Measurements from ENCODE around the gene SLC26A9.

SLC26A9 gene, protein sequence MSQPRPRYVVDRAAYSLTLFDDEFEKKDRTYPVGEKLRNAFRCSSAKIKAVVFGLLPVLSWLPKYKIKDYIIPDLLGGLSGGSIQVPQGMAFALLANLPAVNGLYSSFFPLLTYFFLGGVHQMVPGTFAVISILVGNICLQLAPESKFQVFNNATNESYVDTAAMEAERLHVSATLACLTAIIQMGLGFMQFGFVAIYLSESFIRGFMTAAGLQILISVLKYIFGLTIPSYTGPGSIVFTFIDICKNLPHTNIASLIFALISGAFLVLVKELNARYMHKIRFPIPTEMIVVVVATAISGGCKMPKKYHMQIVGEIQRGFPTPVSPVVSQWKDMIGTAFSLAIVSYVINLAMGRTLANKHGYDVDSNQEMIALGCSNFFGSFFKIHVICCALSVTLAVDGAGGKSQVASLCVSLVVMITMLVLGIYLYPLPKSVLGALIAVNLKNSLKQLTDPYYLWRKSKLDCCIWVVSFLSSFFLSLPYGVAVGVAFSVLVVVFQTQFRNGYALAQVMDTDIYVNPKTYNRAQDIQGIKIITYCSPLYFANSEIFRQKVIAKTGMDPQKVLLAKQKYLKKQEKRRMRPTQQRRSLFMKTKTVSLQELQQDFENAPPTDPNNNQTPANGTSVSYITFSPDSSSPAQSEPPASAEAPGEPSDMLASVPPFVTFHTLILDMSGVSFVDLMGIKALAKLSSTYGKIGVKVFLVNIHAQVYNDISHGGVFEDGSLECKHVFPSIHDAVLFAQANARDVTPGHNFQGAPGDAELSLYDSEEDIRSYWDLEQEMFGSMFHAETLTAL

GRCh38 chr1:205943245-205943644 lies at the start of gene SLC26A9:
Gene SLC26A9 (minus strand): TSS chr1:205943456. CDS start chr1:205935820, 7,636 bp downstream.
- Mint-ChIP-seq H3K4me1 (no peaks in the 10 kb centered on the region), H3K27ac (ENCODE audit: low read depth) (no peak within 1 kb of the TSS), H3K27me3 (peaks cover 96% of the 10 kb centered on the region), H3K4me3 (no peak within 1 kb of the TSS), H3K9me3 (no peaks in the 10 kb centered on the region), H3K36me3 (ENCODE audit: insufficient read depth) (peaks cover 2% of the 10 kb centered on the region)
- no peak for ATAC-seq (replicated peaks; ENCODE audit: extremely low read depth, poor library complexity, severe bottlenecking)
- DNase-seq (ENCODE audit: low spot score in 2 of 2), result no peak

DNA sequence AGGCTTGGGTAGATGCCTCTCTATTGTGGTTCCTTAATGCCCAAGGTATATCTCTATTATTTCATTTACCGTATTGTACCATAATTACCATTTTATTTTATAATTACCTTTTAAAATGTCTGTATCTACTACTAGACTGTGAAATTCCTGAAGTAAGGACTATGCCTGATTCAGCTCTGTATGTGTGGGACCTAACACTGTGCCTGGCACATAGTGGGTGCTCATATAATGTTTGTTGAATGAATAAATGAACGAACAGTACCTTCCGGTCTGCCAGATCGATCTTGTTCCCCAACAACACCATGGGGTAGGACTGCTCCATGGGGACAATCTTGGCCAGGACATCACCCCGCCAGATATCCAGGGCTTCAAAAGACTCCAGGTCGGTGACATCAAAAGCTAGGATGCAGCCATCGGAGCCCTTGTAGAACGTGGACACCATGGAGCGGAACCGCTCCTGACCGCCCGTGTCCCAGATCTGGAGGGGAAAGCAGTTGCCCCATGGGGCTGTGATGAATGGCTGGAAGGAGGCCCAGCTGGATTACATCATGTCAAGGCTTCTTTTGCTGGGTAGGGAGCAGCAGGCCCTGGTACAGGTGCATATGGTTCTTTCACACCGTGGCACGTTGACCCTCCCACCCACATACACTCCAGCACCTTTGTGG lies 49.1 kb upstream of the SLC26A9 start:
- peaks cover 48% of the 10 kb centered on the region for H3K27me3 Mint-ChIP-seq
- no peaks in the 10 kb centered on the region for H3K9me3 Mint-ChIP-seq
- no peak for ATAC-seq (replicated peaks; ENCODE audit: extremely low read depth, poor library complexity, severe bottlenecking)
- no peaks in the 10 kb centered on the region for H3K4me1 Mint-ChIP-seq
- no peak overlapping the region for H3K27ac Mint-ChIP-seq (ENCODE audit: low read depth)
- no peak overlapping the region for H3K4me3 Mint-ChIP-seq
- no peaks in the 10 kb centered on the region for H3K36me3 Mint-ChIP-seq (ENCODE audit: insufficient read depth)
- no peak for DNase-seq (ENCODE audit: low spot score in 2 of 2)

GRCh38 chr1:205991237-205991636 lies 48.0 kb upstream of the SLC26A9 start:
- ATAC-seq (replicated peaks; ENCODE audit: extremely low read depth, poor library complexity, severe bottlenecking), result no peak
- no peak overlapping the region for H3K27ac Mint-ChIP-seq (ENCODE audit: low read depth)
- no peaks in the 10 kb centered on the region for H3K9me3 Mint-ChIP-seq
- H3K4me1 Mint-ChIP-seq, result no peaks in the 10 kb centered on the region
- no peak for DNase-seq (ENCODE audit: low spot score in 2 of 2)
- no peaks in the 10 kb centered on the region for H3K36me3 Mint-ChIP-seq (ENCODE audit: insufficient read depth)
- peaks cover 37% of the 10 kb centered on the region for H3K27me3 Mint-ChIP-seq
- H3K4me3 Mint-ChIP-seq, result no peak overlapping the region

DNA sequence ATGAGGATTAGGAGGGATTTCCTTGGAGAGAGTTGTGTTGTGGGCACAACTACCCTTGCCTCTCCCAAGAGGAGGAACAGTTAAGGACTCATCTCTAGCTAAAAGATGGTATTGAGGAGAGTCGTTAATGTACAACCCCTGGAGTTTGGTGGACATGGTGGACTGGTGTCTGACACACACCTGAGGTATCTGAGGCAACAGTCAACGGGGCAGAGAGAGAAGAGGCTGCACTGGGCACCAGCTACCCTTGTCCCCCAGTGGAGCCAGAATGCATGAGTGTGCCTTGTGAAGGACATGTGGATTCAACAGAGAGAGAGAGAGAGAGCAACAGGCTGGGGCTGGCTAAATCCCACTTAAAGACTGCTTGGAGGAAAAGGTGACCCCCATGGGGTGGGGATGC lies 47.0 kb upstream of the SLC26A9 start:
- Mint-ChIP-seq H3K9me3 (no peaks in the 10 kb centered on the region), H3K4me3 (no peak overlapping the region)

GRCh38 chr1:205989786-205990185 lies 46.5 kb upstream of the SLC26A9 start:
- Mint-ChIP-seq H3K36me3 (ENCODE audit: insufficient read depth) (no peaks in the 10 kb centered on the region), H3K27ac (ENCODE audit: low read depth) (no peak overlapping the region), H3K4me3 (no peak overlapping the region), H3K27me3 (peaks cover 37% of the 10 kb centered on the region), H3K9me3 (no peaks in the 10 kb centered on the region), H3K4me1 (no peaks in the 10 kb centered on the region)
- DNase-seq (ENCODE audit: low spot score in 2 of 2) (no peak), ATAC-seq (replicated peaks; ENCODE audit: extremely low read depth, poor library complexity, severe bottlenecking) (no peak)

More for the DNA sequence above, 47.0 kb upstream of the SLC26A9 start:
- Mint-ChIP-seq H3K27ac (ENCODE audit: low read depth) (no peak overlapping the region), H3K4me1 (no peaks in the 10 kb centered on the region), H3K36me3 (ENCODE audit: insufficient read depth) (no peaks in the 10 kb centered on the region), H3K27me3 (peaks cover 37% of the 10 kb centered on the region)
- no peak for ATAC-seq (replicated peaks; ENCODE audit: extremely low read depth, poor library complexity, severe bottlenecking)
- no peak for DNase-seq (ENCODE audit: low spot score in 2 of 2)

DNA sequence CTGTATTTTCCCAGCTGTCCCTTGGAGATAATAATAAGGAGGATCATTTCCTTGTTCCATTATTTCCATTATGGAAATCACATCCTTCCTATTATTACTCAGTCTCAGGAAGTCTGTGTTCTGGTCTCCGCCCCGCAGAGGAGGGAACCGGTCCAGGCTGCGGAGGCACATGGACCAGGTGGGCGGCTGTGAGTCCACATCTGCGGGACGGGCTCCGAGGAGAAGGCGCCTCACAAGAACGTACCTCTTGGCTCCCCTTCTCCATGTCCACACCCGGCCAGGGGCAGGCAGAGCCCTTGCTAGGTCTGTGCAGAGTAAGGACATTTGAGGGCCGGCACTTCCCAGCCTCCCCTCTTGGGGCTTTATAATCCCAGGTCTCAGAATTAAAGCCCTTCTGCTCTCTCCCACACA lies 45.3 kb upstream of the SLC26A9 start:
- Mint-ChIP-seq H3K27me3 (peaks cover 37% of the 10 kb centered on the region), H3K36me3 (ENCODE audit: insufficient read depth) (no peaks in the 10 kb centered on the region), H3K27ac (ENCODE audit: low read depth) (no peak overlapping the region), H3K4me3 (no peak overlapping the region), H3K9me3 (no peaks in the 10 kb centered on the region), H3K4me1 (no peaks in the 10 kb centered on the region)
- DNase-seq (ENCODE audit: low spot score in 2 of 2), result no peak
- no peak for ATAC-seq (replicated peaks; ENCODE audit: extremely low read depth, poor library complexity, severe bottlenecking)

DNA sequence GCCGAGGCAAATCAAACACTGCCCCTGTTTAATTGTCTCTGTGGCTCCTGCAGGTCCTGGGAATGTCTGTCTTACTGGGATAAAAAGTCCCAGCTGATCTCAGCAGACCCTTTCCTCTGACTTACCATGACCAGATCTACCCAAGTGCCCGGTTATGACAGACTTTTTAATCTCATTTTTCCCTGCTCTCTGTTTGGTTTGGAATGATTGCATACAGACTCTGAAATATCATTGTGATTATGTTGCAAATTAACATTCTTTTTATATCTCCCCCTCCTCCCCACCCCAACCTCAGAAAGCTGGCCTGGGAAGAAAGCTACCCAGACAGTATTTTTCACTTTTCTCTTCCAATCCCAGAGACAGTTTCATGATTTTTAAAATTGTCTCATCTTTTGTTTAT lies 43.6 kb upstream of the SLC26A9 start:
- Mint-ChIP-seq H3K27me3 (peaks cover 31% of the 10 kb centered on the region), H3K4me1 (no peaks in the 10 kb centered on the region), H3K27ac (ENCODE audit: low read depth) (no peak overlapping the region)

GRCh38 chr1:205986292-205986691 lies 43.0 kb upstream of the SLC26A9 start:
- Mint-ChIP-seq H3K4me1 (no peaks in the 10 kb centered on the region), H3K9me3 (no peaks in the 10 kb centered on the region), H3K4me3 (no peak overlapping the region), H3K27ac (ENCODE audit: low read depth) (no peak overlapping the region), H3K36me3 (ENCODE audit: insufficient read depth) (no peaks in the 10 kb centered on the region), H3K27me3 (peaks cover 25% of the 10 kb centered on the region)
- ATAC-seq (replicated peaks; ENCODE audit: extremely low read depth, poor library complexity, severe bottlenecking), result no peak
- no peak for DNase-seq (ENCODE audit: low spot score in 2 of 2)

More for the DNA sequence above, 43.6 kb upstream of the SLC26A9 start:
- DNase-seq (ENCODE audit: low spot score in 2 of 2), result no peak
- ATAC-seq (replicated peaks; ENCODE audit: extremely low read depth, poor library complexity, severe bottlenecking), result no peak
- Mint-ChIP-seq H3K36me3 (ENCODE audit: insufficient read depth) (no peaks in the 10 kb centered on the region), H3K4me3 (no peak overlapping the region), H3K9me3 (no peaks in the 10 kb centered on the region)

- Mint-ChIP-seq H3K4me3 (no peak overlapping the region), H3K9me3 (no peaks in the 10 kb centered on the region), H3K4me1 (no peaks in the 10 kb centered on the region), H3K27ac (ENCODE audit: low read depth) (no peak overlapping the region), H3K36me3 (ENCODE audit: insufficient read depth) (no peaks in the 10 kb centered on the region), H3K27me3 (peaks cover 17% of the 10 kb centered on the region)
- ATAC-seq (replicated peaks; ENCODE audit: extremely low read depth, poor library complexity, severe bottlenecking) (no peak), DNase-seq (ENCODE audit: low spot score in 2 of 2) (no peak)
These were observed 42.2 kb upstream of the SLC26A9 start for GRCh38 chr1:205985330-205986005.

- Mint-ChIP-seq H3K27me3 (peaks cover 4% of the 10 kb centered on the region), H3K27ac (ENCODE audit: low read depth) (no peak overlapping the region), H3K36me3 (ENCODE audit: insufficient read depth) (no peaks in the 10 kb centered on the region), H3K4me3 (no peak overlapping the region), H3K9me3 (no peaks in the 10 kb centered on the region), H3K4me1 (no peaks in the 10 kb centered on the region)
- ATAC-seq (replicated peaks; ENCODE audit: extremely low read depth, poor library complexity, severe bottlenecking), result no peak
- DNase-seq (ENCODE audit: low spot score in 2 of 2), result no peak
These were observed 40.9 kb upstream of the SLC26A9 start for GRCh38 chr1:205983925-205984725.

GRCh38 chr1:205981257-205981656 lies 38.0 kb upstream of the SLC26A9 start:
- no peaks in the 10 kb centered on the region for H3K27me3 Mint-ChIP-seq
- H3K4me3 Mint-ChIP-seq, result no peak overlapping the region
- H3K27ac Mint-ChIP-seq (ENCODE audit: low read depth), result no peak overlapping the region
- DNase-seq (ENCODE audit: low spot score in 2 of 2) (no peak), ATAC-seq (replicated peaks; ENCODE audit: extremely low read depth, poor library complexity, severe bottlenecking) (no peak)
- H3K36me3 Mint-ChIP-seq (ENCODE audit: insufficient read depth), result peaks cover 1% of the 10 kb centered on the region
- no peaks in the 10 kb centered on the region for H3K9me3 Mint-ChIP-seq
- H3K4me1 Mint-ChIP-seq, result no peaks in the 10 kb centered on the region
